ENCODE measurements around the gene TCAIM. TPM values are rescaled to one million over a fixed set of nuclear protein-coding genes. Genes with fewer than 3 reads are reported as not detected.

TCAIM gene
- total and polyA plus RNA-seq, 9 of the 15 experiments (the other 6 are each of a cell fraction or from before 2014, with no cell fraction given), result 19.7 to 53.3 (median 36.9) TPM

DNA sequence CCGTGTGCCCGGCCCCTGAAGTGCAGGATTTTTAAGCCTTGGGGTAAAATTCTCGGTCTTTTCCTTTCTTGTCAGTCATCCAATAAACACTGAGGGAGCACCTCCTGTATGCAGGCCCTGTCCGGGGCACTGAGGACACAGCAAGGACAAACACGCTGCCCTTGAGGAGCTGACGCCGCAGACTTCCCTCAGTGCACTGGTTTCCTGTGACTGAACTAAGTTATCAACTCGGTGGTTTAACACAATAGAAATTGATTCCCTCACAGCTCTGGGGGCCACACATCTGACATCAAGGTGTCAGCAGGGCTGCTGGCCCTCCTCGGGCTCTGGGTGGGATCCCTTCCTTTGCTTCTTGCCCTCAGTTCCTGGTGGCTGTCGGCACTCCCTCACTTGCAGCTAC is 73.8 kb downstream of the TCAIM start:
- H3K9ac ChIP-seq (ENCODE audit: insufficient read depth in 1 of 2, low read depth in 2 of 2, low read length in 2 of 2), result peak overlapping the region in 1 of 2 experiments; percentile 73; a peak in 1 of 4 replicates
- in situ Hi-C loops (cut with MboI) (no loop called here), intact Hi-C loops (cut with micrococcal nuclease) (no loop called here)
- H3K27me3 ChIP-seq (ENCODE audit: control insufficient read depth in 2 of 2, insufficient read depth in 2 of 2, low read length in 2 of 2), result no peaks in the 10 kb centered on the region
- TF ChIP-seq FOXA3 (CRISPR knock-in tag; conservative IDR thresholded peaks at IDR 0.05 in 1 of 2, IDR thresholded peaks at IDR 0.05 in 1 of 2), result no peak
- TF ChIP-seq, protein P1, sequence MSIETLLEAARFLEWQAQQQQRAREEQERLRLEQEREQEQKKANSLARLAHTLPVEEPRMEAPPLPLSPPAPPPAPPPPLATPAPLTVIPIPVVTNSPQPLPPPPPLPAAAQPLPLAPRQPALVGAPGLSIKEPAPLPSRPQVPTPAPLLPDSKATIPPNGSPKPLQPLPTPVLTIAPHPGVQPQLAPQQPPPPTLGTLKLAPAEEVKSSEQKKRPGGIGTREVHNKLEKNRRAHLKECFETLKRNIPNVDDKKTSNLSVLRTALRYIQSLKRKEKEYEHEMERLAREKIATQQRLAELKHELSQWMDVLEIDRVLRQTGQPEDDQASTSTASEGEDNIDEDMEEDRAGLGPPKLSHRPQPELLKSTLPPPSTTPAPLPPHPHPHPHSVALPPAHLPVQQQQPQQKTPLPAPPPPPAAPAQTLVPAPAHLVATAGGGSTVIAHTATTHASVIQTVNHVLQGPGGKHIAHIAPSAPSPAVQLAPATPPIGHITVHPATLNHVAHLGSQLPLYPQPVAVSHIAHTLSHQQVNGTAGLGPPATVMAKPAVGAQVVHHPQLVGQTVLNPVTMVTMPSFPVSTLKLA (conservative IDR thresholded peaks at IDR 0.05), result no peak
- no peak for TF ChIP-seq ZNF561 (CRISPR knock-in tag; conservative IDR thresholded peaks at IDR 0.05)
- TF ChIP-seq, protein P2, sequence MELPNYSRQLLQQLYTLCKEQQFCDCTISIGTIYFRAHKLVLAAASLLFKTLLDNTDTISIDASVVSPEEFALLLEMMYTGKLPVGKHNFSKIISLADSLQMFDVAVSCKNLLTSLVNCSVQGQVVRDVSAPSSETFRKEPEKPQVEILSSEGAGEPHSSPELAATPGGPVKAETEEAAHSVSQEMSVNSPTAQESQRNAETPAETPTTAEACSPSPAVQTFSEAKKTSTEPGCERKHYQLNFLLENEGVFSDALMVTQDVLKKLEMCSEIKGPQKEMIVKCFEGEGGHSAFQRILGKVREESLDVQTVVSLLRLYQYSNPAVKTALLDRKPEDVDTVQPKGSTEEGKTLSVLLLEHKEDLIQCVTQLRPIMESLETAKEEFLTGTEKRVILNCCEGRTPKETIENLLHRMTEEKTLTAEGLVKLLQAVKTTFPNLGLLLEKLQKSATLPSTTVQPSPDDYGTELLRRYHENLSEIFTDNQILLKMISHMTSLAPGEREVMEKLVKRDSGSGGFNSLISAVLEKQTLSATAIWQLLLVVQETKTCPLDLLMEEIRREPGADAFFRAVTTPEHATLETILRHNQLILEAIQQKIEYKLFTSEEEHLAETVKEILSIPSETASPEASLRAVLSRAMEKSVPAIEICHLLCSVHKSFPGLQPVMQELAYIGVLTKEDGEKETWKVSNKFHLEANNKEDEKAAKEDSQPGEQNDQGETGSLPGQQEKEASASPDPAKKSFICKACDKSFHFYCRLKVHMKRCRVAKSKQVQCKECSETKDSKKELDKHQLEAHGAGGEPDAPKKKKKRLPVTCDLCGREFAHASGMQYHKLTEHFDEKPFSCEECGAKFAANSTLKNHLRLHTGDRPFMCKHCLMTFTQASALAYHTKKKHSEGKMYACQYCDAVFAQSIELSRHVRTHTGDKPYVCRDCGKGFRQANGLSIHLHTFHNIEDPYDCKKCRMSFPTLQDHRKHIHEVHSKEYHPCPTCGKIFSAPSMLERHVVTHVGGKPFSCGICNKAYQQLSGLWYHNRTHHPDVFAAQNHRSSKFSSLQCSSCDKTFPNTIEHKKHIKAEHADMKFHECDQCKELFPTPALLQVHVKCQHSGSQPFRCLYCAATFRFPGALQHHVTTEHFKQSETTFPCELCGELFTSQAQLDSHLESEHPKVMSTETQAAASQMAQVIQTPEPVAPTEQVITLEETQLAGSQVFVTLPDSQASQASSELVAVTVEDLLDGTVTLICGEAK (IDR thresholded peaks at IDR 0.05), result no peak
- TF ChIP-seq, protein P2 (CRISPR knock-in tag; IDR thresholded peaks at IDR 0.05), result no peak
- no peak for TF ChIP-seq SMARCA4 (IDR thresholded peaks at IDR 0.05)
- peaks cover 0 to 24% of the 10 kb centered on the region in 2 experiments; a peak in 3 of 5 replicates for H3K4me1 ChIP-seq (replicated peaks in 1 of 2; ENCODE audit: control insufficient read depth in 2 of 2, insufficient read depth in 2 of 2, low read length in 2 of 2)
- ATAC-seq, result no peak
- CTCF ChIA-PET (ENCODE audit: low intra/inter-chr PET ratio), result no interaction called here
- no peak for DNase-seq (ENCODE audit: extremely low read depth in 1 of 4, low spot score in 3 of 4)
- H3K4me3 ChIP-seq, result no peak overlapping the region
- H4K20me1 ChIP-seq (replicated peaks; ENCODE audit: control insufficient read depth, insufficient read depth, low read length), result no peaks in the 10 kb centered on the region
- FAIRE-seq, result no peak
- no TSS peak for BruUV-seq (replicated peaks)
- H3K4me2 ChIP-seq (ENCODE audit: insufficient read depth, low read length), result no peak overlapping the region
- no peaks in the 10 kb centered on the region for H3K79me2 ChIP-seq (ENCODE audit: control insufficient read depth, insufficient read depth, low read length)
- H3K9me3 ChIP-seq (replicated peaks; ENCODE audit: control insufficient read depth, insufficient read depth, low read depth, low read length), result no peaks in the 10 kb centered on the region
- no peaks in the 10 kb centered on the region for H3K9me1 ChIP-seq (ENCODE audit: control insufficient read depth, insufficient read depth, low read length)
- no peak overlapping the region for H2AFZ ChIP-seq (ENCODE audit: low read depth, low read length)
- H3K27ac ChIP-seq (ENCODE audit: extremely low read depth, low read depth, low read length), result no peak overlapping the region
- POLR2A ChIA-PET, result interaction anchor here (0.6 to 1.5 kb wide), 2 partner anchors 27 to 689 kb away, joined by 3 read pairs; no protein-coding TSS in a partner anchor
- 59% methylated on average over 10 of the region's 10 CpGs for WGBS (ENCODE audit: insufficient coverage, low coverage, missing lambda C conversion rate)
- no peaks in the 10 kb centered on the region for H3K36me3 ChIP-seq (ENCODE audit: control insufficient read depth, insufficient read depth, low read length)

Data from K562 (cell line).